Heart left ventricle (tissue), 13 donors: ENCODE measurements around the gene ZFAND6.

ENCODE experiments used
- CTCF ChIP-seq, 12 donors: fragments of 200-600 bp; sonication (generic) in 4 of 12; IDR thresholded peaks; one replicate each; pipeline versions ENCODE4 v1.5.0 to v1.8.0; 2018 to 2022; ENCODE audit warnings: antibody characterized with exemption in 12 of 12, mild to moderate bottlenecking in 5 of 12
- POLR2A ChIP-seq, 2 donors: fragments of 450-650 bp; IDR thresholded peaks; one replicate each; pipeline ENCODE4 v1.6.1; 2017; ENCODE audit warnings: antibody characterized with exemption in 2 of 2, mild to moderate bottlenecking in 2 of 2, moderate library complexity in 2 of 2
- donor health status: ischemic (EF 13 %, LVEDD 7.1; RV severe dilation, severe dysfunction).
- donor health status: DM: no; HTN: yes; CAD: no.
- donor health status: DM: no; HTN: no; CAD: no.
- donor health status: ischemic (EF 25% LVEDD 6.9; RV normal size, moderate dysfunction).
- donor health status: ischemic (EF 25% LVEDD 5.7; RV mildly dilated, moderate dysfunction).
- donor health status: ischemic (EF 35%, LVEDD 5.7; RV mildly dilated, moderate dysfunction).
- donor health status: nonischemic (EF 11% LVEDD 7.7; RV severe dilation, severe dysfunction).
- donor health status: DM: yes; HTN: yes; CAD: no.
- donor health status: PGD.
- donor health status: ischemic (EF 29% LVEDD 5.4; RV normal size, mild dysfunction).
- donor health status: nonischemic (EF 23%, LVEDD 6.1; RV moderate dilation, normal function).

GRCh38 chr15:80140909-80141308 lies 81.4 kb downstream of the ZFAND6 start:
- TF ChIP-seq CTCF (IDR thresholded peaks at IDR 0.05) (no peak), POLR2A (IDR thresholded peaks at IDR 0.05) (no peak)
